D721Med (cell line): Measurements from ENCODE around the gene STBD1.

Experiments used
- DNase-seq: peaks from one replicate; pipeline ENCODE4 v3.0.0; 2011; ENCODE audit warnings: low spot score; ENCODE audit not compliant: insufficient read length
- FAIRE-seq: peaks from 2 replicates; lab custom pipeline; 2011; peaks lifted over from hg19 to GRCh38; lab: Jason Lieb, UNC
- CTCF ChIP-seq: IDR thresholded peaks from 2 replicates; pipeline ENCODE4 v1.5.1; 2012; ENCODE audit warnings: mild to moderate bottlenecking, control low read depth; ENCODE audit not compliant: insufficient read depth; ENCODE audit errors: missing control alignments

STBD1 gene

GRCh38 chr4:76301775-76302162 is 4.8 kb upstream of the STBD1 start:
- no peak for TF ChIP-seq CTCF
- FAIRE-seq (no peak), DNase-seq (no peak)

GRCh38 chr4:76302826-76303438 is 3.6 kb upstream of the STBD1 start:
- TF ChIP-seq CTCF, result no peak
- FAIRE-seq, result no peak
- no peak for DNase-seq

- FAIRE-seq (no peak), DNase-seq (no peak)
- no peak for TF ChIP-seq CTCF
Measured at GRCh38 chr4:76305033-76305687, 1.4 kb upstream of the STBD1 start.

- no peak for DNase-seq
- peak; percentile 44 for TF ChIP-seq CTCF
- FAIRE-seq, result no peak
Measured at GRCh38 chr4:76306882-76307659, 538 bp downstream of the STBD1 start.

- no peak for TF ChIP-seq CTCF
- FAIRE-seq, result no peak
- DNase-seq, result no peak
Measured at GRCh38 chr4:76307660-76308014, 1.1 kb downstream of the STBD1 start.

GRCh38 chr4:76308548-76308947 is 2.0 kb downstream of the STBD1 start:
- DNase-seq (no peak), FAIRE-seq (no peak)
- no peak for TF ChIP-seq CTCF
